ENCODE results near the gene ATP8B3. TPM values are rescaled to one million over a fixed set of nuclear protein-coding genes. Genes with fewer than 3 reads are reported as not detected.

ATP8B3 gene
- total RNA-seq, 2 donors from 2014 or later: 2.3 to 3.4 TPM

DNA sequence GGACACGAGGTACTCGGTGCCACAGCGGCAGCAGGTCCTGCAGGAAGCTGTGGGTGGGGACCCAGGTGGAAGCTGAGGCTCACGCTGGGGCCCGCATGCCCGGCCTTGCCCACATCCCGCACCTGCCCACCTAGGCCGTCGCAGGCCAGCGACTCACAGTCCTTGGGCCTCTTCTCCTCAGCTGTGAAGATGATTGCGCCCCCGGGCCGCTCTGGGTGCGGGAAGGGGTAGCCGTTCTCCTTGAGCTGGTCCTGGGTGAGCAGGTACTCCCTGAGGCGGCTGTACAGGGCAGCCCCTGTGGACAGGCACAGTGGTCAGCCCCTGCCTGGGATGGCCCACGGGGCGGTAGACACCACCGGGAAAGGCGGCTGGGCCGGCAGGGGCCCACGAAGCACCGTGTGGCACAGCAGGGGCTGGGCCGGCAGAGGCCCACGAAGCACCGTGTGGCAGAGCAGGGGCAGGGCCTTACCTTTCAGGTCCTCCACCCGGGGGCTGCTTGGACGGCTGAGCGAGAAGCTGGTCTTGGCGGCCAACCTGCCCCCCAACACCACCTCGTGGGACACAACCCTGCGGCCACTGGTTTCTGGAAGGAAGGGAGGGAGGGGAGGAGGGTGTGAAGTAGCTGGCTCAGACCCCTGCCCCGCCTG lies 6.6 kb upstream of the ATP8B3 start:
- no peak for DNase-seq
- H3K4me3 ChIP-seq (ENCODE audit: low read length): no peak overlapping the region
- no peaks in the 10 kb centered on the region for H3K9me3 Mint-ChIP-seq
- H3K36me3 Mint-ChIP-seq (ENCODE audit: low read depth): peaks cover 25% of the 10 kb centered on the region
- no peaks in the 10 kb centered on the region for H3K4me1 ChIP-seq (ENCODE audit: control insufficient read depth, insufficient read depth, low read length)
- H3K27ac Mint-ChIP-seq: no peak overlapping the region
- TF ChIP-seq, protein P1, sequence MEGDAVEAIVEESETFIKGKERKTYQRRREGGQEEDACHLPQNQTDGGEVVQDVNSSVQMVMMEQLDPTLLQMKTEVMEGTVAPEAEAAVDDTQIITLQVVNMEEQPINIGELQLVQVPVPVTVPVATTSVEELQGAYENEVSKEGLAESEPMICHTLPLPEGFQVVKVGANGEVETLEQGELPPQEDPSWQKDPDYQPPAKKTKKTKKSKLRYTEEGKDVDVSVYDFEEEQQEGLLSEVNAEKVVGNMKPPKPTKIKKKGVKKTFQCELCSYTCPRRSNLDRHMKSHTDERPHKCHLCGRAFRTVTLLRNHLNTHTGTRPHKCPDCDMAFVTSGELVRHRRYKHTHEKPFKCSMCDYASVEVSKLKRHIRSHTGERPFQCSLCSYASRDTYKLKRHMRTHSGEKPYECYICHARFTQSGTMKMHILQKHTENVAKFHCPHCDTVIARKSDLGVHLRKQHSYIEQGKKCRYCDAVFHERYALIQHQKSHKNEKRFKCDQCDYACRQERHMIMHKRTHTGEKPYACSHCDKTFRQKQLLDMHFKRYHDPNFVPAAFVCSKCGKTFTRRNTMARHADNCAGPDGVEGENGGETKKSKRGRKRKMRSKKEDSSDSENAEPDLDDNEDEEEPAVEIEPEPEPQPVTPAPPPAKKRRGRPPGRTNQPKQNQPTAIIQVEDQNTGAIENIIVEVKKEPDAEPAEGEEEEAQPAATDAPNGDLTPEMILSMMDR (conservative IDR thresholded peaks at IDR 0.05): no peak
- no peaks in the 10 kb centered on the region for H3K9me3 ChIP-seq (ENCODE audit: control insufficient read depth, low read length)
- peaks cover 22% of the 10 kb centered on the region for H3K36me3 ChIP-seq (ENCODE audit: control insufficient read depth, insufficient read depth, low read length)
- no peaks in the 10 kb centered on the region for H3K4me1 Mint-ChIP-seq
- no peaks in the 10 kb centered on the region for H3K27me3 Mint-ChIP-seq (ENCODE audit: insufficient read depth)
- no peaks in the 10 kb centered on the region for H3K27me3 ChIP-seq (ENCODE audit: control insufficient read depth, insufficient read depth, low read length, poor library complexity, severe bottlenecking)
- WGBS, 2 experiments (ENCODE audit: insufficient coverage in 1 of 2, insufficient read length in 1 of 2): 95 to 98% methylated on average over 18 to 31 of the region's 33 CpGs
- H3K9ac ChIP-seq (ENCODE audit: extremely low read depth, low read length, poor library complexity, severe bottlenecking): no peak overlapping the region
- no peak overlapping the region for H3K27ac ChIP-seq (ENCODE audit: low read depth, low read length)
- no peak overlapping the region for H3K4me3 Mint-ChIP-seq

DNA sequence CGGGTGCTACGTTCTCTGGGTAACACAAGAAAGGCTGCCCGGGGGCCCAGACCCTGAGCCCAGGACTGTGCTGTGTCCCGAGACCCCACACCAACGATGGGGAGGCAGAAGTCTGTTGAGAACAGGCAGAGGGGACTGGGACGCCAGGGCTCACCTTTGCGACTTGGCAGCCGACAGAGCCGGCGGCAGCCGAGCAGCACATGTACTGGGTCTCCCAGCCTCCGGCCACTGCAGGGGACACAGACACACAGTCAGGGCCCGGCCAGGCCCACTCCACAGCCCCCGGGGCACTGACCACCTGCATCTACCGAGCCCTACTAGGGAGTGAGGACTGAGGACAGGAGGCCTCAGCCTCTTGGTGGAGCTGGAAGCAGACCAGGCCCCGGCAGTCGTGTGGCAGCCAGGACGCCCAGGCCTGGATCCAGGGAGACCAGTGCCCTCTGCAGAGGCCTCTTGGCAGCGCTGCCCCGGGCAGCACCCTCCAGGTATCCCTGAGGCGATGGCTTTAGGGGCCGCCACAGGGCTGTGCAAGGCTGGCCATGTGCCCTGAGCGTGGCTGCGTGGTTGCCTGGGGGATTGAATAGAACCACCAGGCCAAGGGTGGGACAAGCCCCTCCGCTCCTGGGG lies 5.6 kb upstream of the ATP8B3 start:
- H3K9me3 Mint-ChIP-seq: no peaks in the 10 kb centered on the region
- peaks cover 17% of the 10 kb centered on the region for H3K36me3 ChIP-seq (ENCODE audit: control insufficient read depth, insufficient read depth, low read length)
- no peak overlapping the region for H3K27ac Mint-ChIP-seq

GRCh38 chr19:1816530-1817298 lies 4.6 kb upstream of the ATP8B3 start:
- Histone ChIP-seq H3K4me1 (ENCODE audit: control insufficient read depth, insufficient read depth, low read length) (no peaks in the 10 kb centered on the region), H3K36me3 (ENCODE audit: control insufficient read depth, insufficient read depth, low read length) (peaks cover 17% of the 10 kb centered on the region), H3K27me3 (ENCODE audit: control insufficient read depth, insufficient read depth, low read length, poor library complexity, severe bottlenecking) (no peaks in the 10 kb centered on the region), H3K9ac (ENCODE audit: extremely low read depth, low read length, poor library complexity, severe bottlenecking) (no peak overlapping the region), H3K4me3 (ENCODE audit: low read length) (no peak overlapping the region), H3K9me3 (ENCODE audit: control insufficient read depth, low read length) (no peaks in the 10 kb centered on the region), H3K27ac (ENCODE audit: low read depth, low read length) (no peak overlapping the region)
- DNase-seq: no peak
- Mint-ChIP-seq H3K27me3 (ENCODE audit: insufficient read depth) (no peaks in the 10 kb centered on the region), H3K9me3 (no peaks in the 10 kb centered on the region), H3K4me1 (peaks cover 2% of the 10 kb centered on the region), H3K27ac (no peak overlapping the region), H3K36me3 (ENCODE audit: low read depth) (peaks cover 21% of the 10 kb centered on the region), H3K4me3 (no peak overlapping the region)
- TF ChIP-seq, protein P1 (conservative IDR thresholded peaks at IDR 0.05): no peak
- WGBS, 2 experiments (ENCODE audit: insufficient coverage in 1 of 2, insufficient read length in 1 of 2): 95 to 97% methylated on average over 21 to 36 of the region's 36 CpGs

More for the DNA sequence above, 5.6 kb upstream of the ATP8B3 start:
- Histone ChIP-seq H3K27me3 (ENCODE audit: control insufficient read depth, insufficient read depth, low read length, poor library complexity, severe bottlenecking) (no peaks in the 10 kb centered on the region), H3K4me3 (ENCODE audit: low read length) (no peak overlapping the region), H3K4me1 (ENCODE audit: control insufficient read depth, insufficient read depth, low read length) (no peaks in the 10 kb centered on the region), H3K27ac (ENCODE audit: low read depth, low read length) (no peak overlapping the region), H3K9me3 (ENCODE audit: control insufficient read depth, low read length) (no peaks in the 10 kb centered on the region), H3K9ac (ENCODE audit: extremely low read depth, low read length, poor library complexity, severe bottlenecking) (no peak overlapping the region)
- peaks cover 21% of the 10 kb centered on the region for H3K36me3 Mint-ChIP-seq (ENCODE audit: low read depth)
- WGBS, 2 experiments (ENCODE audit: insufficient coverage in 1 of 2, insufficient read length in 1 of 2): 94 to 98% methylated on average over 18 to 25 of the region's 25 CpGs
- H3K4me3 Mint-ChIP-seq: no peak overlapping the region
- TF ChIP-seq, protein P1 (conservative IDR thresholded peaks at IDR 0.05): no peak
- no peaks in the 10 kb centered on the region for H3K27me3 Mint-ChIP-seq (ENCODE audit: insufficient read depth)
- DNase-seq: no peak
- H3K4me1 Mint-ChIP-seq: peaks cover 2% of the 10 kb centered on the region

Data from endodermal cell (in vitro differentiated cells).